GM12872 (cell line): ENCODE data around the gene NAIF1.

Experiments used
- TF ChIP-seq, protein P1 (sequence below): IDR thresholded peaks from 3 replicates; pipeline ENCODE4 v1.5.1; 2011; ENCODE audit warnings: low read depth, mild to moderate bottlenecking, low read length, moderate library complexity; ENCODE audit not compliant: insufficient read depth

NAIF1 gene

GRCh38 chr9:128085943-128086342, 18.8 kb upstream of the NAIF1 start:
- TF ChIP-seq, protein P1, sequence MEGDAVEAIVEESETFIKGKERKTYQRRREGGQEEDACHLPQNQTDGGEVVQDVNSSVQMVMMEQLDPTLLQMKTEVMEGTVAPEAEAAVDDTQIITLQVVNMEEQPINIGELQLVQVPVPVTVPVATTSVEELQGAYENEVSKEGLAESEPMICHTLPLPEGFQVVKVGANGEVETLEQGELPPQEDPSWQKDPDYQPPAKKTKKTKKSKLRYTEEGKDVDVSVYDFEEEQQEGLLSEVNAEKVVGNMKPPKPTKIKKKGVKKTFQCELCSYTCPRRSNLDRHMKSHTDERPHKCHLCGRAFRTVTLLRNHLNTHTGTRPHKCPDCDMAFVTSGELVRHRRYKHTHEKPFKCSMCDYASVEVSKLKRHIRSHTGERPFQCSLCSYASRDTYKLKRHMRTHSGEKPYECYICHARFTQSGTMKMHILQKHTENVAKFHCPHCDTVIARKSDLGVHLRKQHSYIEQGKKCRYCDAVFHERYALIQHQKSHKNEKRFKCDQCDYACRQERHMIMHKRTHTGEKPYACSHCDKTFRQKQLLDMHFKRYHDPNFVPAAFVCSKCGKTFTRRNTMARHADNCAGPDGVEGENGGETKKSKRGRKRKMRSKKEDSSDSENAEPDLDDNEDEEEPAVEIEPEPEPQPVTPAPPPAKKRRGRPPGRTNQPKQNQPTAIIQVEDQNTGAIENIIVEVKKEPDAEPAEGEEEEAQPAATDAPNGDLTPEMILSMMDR, result no peak

DNA sequence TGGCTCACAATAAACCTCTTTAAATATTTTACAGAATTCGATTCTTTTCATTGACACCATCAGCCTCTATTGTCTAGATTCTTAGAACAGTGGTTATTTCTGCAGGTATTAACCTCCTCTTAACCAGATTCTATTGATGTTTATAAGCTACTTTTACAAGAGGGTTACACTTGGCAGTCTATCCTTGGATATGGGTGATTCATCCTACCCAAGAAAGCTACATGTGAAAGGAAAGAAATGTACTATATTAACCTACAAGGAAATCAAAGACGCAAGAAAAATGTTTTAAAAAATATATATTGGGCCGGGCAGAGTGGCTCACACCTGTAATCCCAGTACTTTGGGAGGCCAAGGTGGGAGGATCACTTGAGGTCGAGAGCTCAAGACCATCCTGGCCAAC, 17.6 kb upstream of the NAIF1 start:
- TF ChIP-seq, protein P1, result no peak

DNA sequence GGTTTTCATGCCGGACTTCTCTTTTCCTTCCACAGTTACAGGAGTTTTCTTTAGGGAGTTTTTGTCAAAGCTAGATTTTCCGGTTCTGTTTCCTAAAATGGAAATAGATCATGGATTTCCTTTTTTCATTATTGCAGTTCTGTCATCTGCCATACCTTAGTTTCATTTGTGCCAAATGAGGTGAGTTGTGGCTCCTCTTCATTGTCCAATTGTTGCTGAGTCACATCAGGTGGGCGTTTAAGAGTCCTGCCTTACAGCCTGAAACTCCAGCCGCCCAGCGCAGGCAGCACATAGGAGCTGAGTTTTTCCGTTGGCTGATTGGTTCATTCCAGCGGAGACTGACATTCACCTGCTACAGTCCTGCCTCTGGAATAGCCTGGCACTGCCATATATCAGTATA, 15.0 kb upstream of the NAIF1 start:
- TF ChIP-seq, protein P1, result no peak

- TF ChIP-seq, protein P1, result no peak
These were observed 13.9 kb upstream of the NAIF1 start for GRCh38 chr9:128081056-128081455.

GRCh38 chr9:128080206-128080605, 13.1 kb upstream of the NAIF1 start:
- TF ChIP-seq, protein P1, result no peak

DNA sequence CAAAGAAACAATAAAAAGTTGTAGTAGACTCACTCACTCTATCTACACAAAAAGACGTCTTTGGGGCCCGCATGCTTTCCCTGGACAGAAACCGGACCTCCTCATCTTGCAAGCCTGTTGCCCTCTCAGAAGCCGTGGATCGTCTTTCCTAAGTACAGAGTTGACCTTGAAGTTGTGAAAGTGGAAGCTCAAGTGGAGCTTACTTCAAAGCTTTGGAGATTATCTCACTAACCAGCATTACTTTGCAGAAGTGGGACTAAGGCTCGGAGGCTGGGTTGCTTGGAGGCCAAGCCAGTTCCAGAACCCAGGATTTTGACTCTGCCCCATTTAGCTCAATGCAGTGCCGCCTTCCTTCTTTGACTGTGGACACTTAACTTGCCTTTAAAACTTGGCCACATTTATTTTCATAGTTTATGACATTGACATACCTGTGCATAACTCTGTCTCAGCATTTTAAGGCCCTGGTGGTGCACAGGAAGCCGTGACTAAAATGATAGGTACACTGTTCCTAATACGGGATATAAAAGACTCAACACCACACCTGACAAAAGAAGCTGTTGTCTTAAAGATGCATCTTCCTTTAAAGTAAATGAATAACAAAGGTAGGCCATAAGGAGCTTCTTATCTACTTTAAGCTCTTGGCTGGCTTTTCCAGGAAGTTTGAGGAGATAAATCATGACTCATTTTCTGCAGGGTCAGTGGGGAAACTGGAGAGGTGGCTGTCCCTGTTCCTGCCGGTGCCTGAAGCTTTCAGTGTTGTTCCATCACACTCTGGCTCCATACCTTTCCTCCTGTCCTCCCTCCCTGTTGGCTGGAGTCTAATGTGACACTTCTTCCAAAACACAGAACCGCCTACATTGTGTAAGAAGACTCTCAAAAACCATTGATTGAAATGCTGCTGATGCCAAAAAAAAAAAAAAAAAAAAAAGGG, 11.6 kb upstream of the NAIF1 start:
- TF ChIP-seq, protein P1, result no peak

DNA sequence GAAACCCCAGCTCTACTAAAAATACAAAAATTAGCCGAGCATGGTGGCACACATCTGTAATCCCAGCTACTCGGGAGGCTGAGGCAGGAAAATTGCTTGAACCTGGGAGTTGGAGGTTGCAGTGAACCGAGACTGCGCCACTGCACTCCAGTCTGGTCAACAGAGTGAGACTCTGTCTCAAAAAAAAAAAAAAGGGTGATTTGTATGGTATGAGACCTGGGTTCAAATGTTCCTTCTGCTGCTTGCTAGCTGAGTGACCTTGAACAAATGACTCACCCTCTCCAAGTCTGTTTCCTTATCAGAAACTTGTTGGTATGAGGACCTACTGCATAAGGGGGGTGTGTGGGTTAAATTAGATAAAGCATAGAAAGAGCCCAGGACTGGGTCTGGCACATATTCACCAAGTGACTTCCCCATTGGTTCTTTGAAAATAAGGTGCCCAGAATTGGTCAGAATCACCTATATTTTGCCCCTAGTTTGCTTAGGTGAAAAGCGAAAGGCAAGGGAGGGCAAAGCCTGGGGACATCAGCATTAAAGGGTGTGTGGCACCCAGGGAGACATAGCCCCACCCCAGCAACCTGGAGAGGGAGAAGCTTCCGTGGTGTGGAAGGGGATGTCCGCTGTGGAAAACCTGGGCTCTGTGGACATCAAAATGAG, 10.9 kb upstream of the NAIF1 start:
- TF ChIP-seq, protein P1, result no peak
